GM19023 (cell line): ENCODE results near the gene PLEKHJ1.
"Not testable (repeated sequence)": the region's sequence is repeated elsewhere in the genome, so short reads cannot be mapped to it uniquely, and the experiment has no call there.

Source experiments
- ATAC-seq: cut with Tn5 transposase; IDR thresholded peaks from one replicate; pipeline ENCODE4 v1.9.1; 2021; ENCODE audit warnings: mild to moderate bottlenecking, moderate library complexity; ENCODE audit not compliant: unreplicated experiment

PLEKHJ1 gene

GRCh38 chr19:2201473-2202148, 34.5 kb downstream of the PLEKHJ1 start:
- no peak for ATAC-seq

GRCh38 chr19:2200624-2201294, 35.4 kb downstream of the PLEKHJ1 start:
- ATAC-seq: not testable (repeated sequence)

GRCh38 chr19:2199861-2200623, 36.1 kb downstream of the PLEKHJ1 start:
- no peak for ATAC-seq

GRCh38 chr19:2199215-2199614, 36.9 kb downstream of the PLEKHJ1 start:
- no peak for ATAC-seq

GRCh38 chr19:2198317-2198716, 37.8 kb downstream of the PLEKHJ1 start:
- no peak for ATAC-seq

GRCh38 chr19:2197270-2197669, 38.9 kb downstream of the PLEKHJ1 start:
- no peak for ATAC-seq

GRCh38 chr19:2195914-2196313, 40.2 kb downstream of the PLEKHJ1 start:
- ATAC-seq: no peak

- no peak for ATAC-seq
Observed at GRCh38 chr19:2195361-2195760, 40.8 kb downstream of the PLEKHJ1 start.

- ATAC-seq: no peak
Observed at GRCh38 chr19:2194513-2195078, 41.5 kb downstream of the PLEKHJ1 start.

GRCh38 chr19:2193807-2194206, 42.3 kb downstream of the PLEKHJ1 start:
- no peak for ATAC-seq

GRCh38 chr19:2192862-2193261, 43.3 kb downstream of the PLEKHJ1 start:
- no peak for ATAC-seq

GRCh38 chr19:2191456-2192310, 44.4 kb downstream of the PLEKHJ1 start:
- no peak for ATAC-seq

GRCh38 chr19:2190848-2191455, 45.2 kb downstream of the PLEKHJ1 start:
- ATAC-seq: no peak

- no peak for ATAC-seq
Observed at GRCh38 chr19:2189880-2190279, 46.2 kb downstream of the PLEKHJ1 start.

GRCh38 chr19:2188708-2189385, 47.3 kb downstream of the PLEKHJ1 start:
- no peak for ATAC-seq

GRCh38 chr19:2187159-2187558, 49.0 kb downstream of the PLEKHJ1 start:
- no peak for ATAC-seq

GRCh38 chr19:2186071-2186846, 49.9 kb downstream of the PLEKHJ1 start:
- no peak for ATAC-seq

- ATAC-seq: no peak
Observed at GRCh38 chr19:2185734-2186070, 50.4 kb downstream of the PLEKHJ1 start.

- no peak for ATAC-seq
Observed at GRCh38 chr19:2184422-2184975, 51.6 kb downstream of the PLEKHJ1 start.
